Activated CD8-positive, alpha-beta T cell treated with anti-CD3 and anti-CD28 coated beads for 36 hours (primary cell): ENCODE measurements around the gene DYSF. TPM values are rescaled to one million over a fixed set of nuclear protein-coding genes. Genes with fewer than 3 reads are reported as not detected.

Experiments used
- ATAC-seq: fragments of 200-7000 bp; cut with Tn5 transposase; one replicate; pipeline ENCODE4 v1.10.0; 2021; ENCODE audit warnings: mild to moderate bottlenecking, moderate library complexity
- CTCF ChIA-PET: fragments of 350-600 bp; sonication (Branson Sonifier 250); formaldehyde crosslinking; loops from one replicate; lab custom pipeline; 2021; ENCODE audit warnings: antibody characterized with exemption; lab: Charles Lee
- POLR2A ChIA-PET: fragments of 350-600 bp; sonication (Branson Sonifier 250); formaldehyde crosslinking; loops from one replicate; lab custom pipeline; 2021; ENCODE audit warnings: antibody characterized with exemption; lab: Charles Lee
- DNase-seq: peaks from one replicate; pipeline ENCODE4 v3.0.0-alpha.2; 2020
- H3K27ac Mint-ChIP-seq: one replicate; pipeline ENCODE4 v1.8.0; 2021; ENCODE audit warnings: mild to moderate bottlenecking, mixed read lengths
- H3K27me3 Mint-ChIP-seq: one replicate; pipeline ENCODE4 v1.8.0; 2021; ENCODE audit warnings: mixed read lengths
- H3K36me3 Mint-ChIP-seq: one replicate; pipeline ENCODE4 v1.8.0; 2021; ENCODE audit warnings: low read depth, mixed read lengths
- H3K4me1 Mint-ChIP-seq: one replicate; pipeline ENCODE4 v1.8.0; 2021; ENCODE audit warnings: low read depth, mixed read lengths
- H3K4me3 Mint-ChIP-seq: one replicate; pipeline ENCODE4 v1.8.0; 2021; ENCODE audit warnings: mild to moderate bottlenecking, moderate library complexity, mixed read lengths
- H3K9me3 Mint-ChIP-seq: one replicate; pipeline ENCODE4 v1.8.0; 2021; ENCODE audit warnings: mixed read lengths
- CTCF ChIP-seq: fragments of 200-600 bp; IDR thresholded peaks from one replicate; pipeline ENCODE4 v1.8.0; 2022; ENCODE audit warnings: antibody characterized with exemption, mild to moderate bottlenecking
- intact Hi-C: fragments of 100-400 bp; cut with micrococcal nuclease; formaldehyde crosslinking; loops from one replicate; pipeline ENCODE4 v1.10.0; 2022
- total RNA-seq, 2 experiments: library from RNA; stranded (reverse); gene quantifications; one replicate each; pipeline ENCODE4 v1.2.3, GENCODE V29; 2021

DYSF gene
- total RNA-seq, 2 experiments from 2014 or later: 3.5 to 3.8 TPM

- no peak overlapping the region for H3K27ac Mint-ChIP-seq
- TF ChIP-seq CTCF: no peak
Observed at GRCh38 chr2:71419145-71419544, 34.2 kb upstream of the DYSF start.

GRCh38 chr2:71419976-71420375, 33.4 kb upstream of the DYSF start:
- Mint-ChIP-seq H3K9me3 (no peaks in the 10 kb centered on the region), H3K36me3 (peaks cover 15% of the 10 kb centered on the region), H3K4me3 (no peak overlapping the region), H3K27ac (no peak overlapping the region), H3K27me3 (no peaks in the 10 kb centered on the region), H3K4me1 (peaks cover 9% of the 10 kb centered on the region)
- ChIA-PET CTCF (no interaction called here), POLR2A (no interaction called here)
- no peak for TF ChIP-seq CTCF
- no peak for ATAC-seq
- intact Hi-C loops: no loop called here
- no peak for DNase-seq

More at GRCh38 chr2:71419145-71419544, 34.2 kb upstream of the DYSF start:
- no peak for ATAC-seq
- H3K36me3 Mint-ChIP-seq: peaks cover 11% of the 10 kb centered on the region
- CTCF ChIA-PET: no interaction called here
- no peak overlapping the region for H3K4me3 Mint-ChIP-seq
- POLR2A ChIA-PET: no interaction called here
- peaks cover 9% of the 10 kb centered on the region for H3K4me1 Mint-ChIP-seq
- no peak for DNase-seq
- H3K27me3 Mint-ChIP-seq: no peaks in the 10 kb centered on the region
- no peaks in the 10 kb centered on the region for H3K9me3 Mint-ChIP-seq
- intact Hi-C loops: no loop called here

DNA sequence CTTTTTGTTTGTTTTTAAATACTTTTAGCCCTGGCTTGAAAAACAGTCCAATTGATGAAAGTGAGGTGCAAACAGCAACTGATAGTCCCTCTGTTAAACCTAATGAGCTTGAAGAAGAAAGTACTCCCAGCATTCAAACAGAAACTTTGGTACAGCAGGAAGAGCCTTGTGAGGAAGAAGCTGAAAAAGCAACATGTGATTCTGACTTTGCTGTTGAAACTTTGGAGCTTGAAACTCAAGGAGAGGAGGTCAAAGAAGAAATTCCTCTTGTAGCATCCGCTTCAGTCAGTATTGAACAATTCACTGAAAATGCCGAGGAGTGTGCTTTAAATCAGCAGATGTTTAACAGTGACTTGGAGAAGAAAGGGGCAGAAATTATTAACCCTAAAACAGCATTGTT, 30.6 kb upstream of the DYSF start:
- ChIA-PET CTCF (interaction anchor here (0.8 kb wide), 1 partner anchor 17 kb away, joined by 3 read pairs; no protein-coding TSS in a partner anchor), POLR2A (no interaction called here)
- Mint-ChIP-seq H3K4me3 (no peak overlapping the region), H3K27me3 (no peaks in the 10 kb centered on the region), H3K4me1 (peaks cover 4% of the 10 kb centered on the region), H3K27ac (no peak overlapping the region), H3K36me3 (peaks cover 28% of the 10 kb centered on the region), H3K9me3 (no peaks in the 10 kb centered on the region)
- no peak for TF ChIP-seq CTCF
- no peak for ATAC-seq
- no peak for DNase-seq
- intact Hi-C loops: no loop called here

GRCh38 chr2:71423817-71424420, 29.4 kb upstream of the DYSF start:
- Mint-ChIP-seq H3K4me1 (peaks cover 3% of the 10 kb centered on the region), H3K27me3 (no peaks in the 10 kb centered on the region), H3K36me3 (peaks cover 33% of the 10 kb centered on the region), H3K27ac (no peak overlapping the region), H3K9me3 (no peaks in the 10 kb centered on the region), H3K4me3 (no peak overlapping the region)
- CTCF ChIA-PET: no interaction called here
- POLR2A ChIA-PET: no interaction called here
- intact Hi-C loops: no loop called here
- no peak for ATAC-seq
- DNase-seq: no peak
- TF ChIP-seq CTCF: no peak

- no peaks in the 10 kb centered on the region for H3K9me3 Mint-ChIP-seq
- CTCF ChIA-PET: no interaction called here
- no peaks in the 10 kb centered on the region for H3K4me1 Mint-ChIP-seq
- peaks cover 34% of the 10 kb centered on the region for H3K36me3 Mint-ChIP-seq
- POLR2A ChIA-PET: interaction anchor here (1.0 kb wide), 1 partner anchor 17 kb away, joined by 3 read pairs; no protein-coding TSS in a partner anchor
- DNase-seq (no peak), ATAC-seq (no peak)
- TF ChIP-seq CTCF: no peak
- H3K4me3 Mint-ChIP-seq: no peak overlapping the region
- no peak overlapping the region for H3K27ac Mint-ChIP-seq
- H3K27me3 Mint-ChIP-seq: no peaks in the 10 kb centered on the region
- intact Hi-C loops: no loop called here
Observed at GRCh38 chr2:71426721-71427120, 26.6 kb upstream of the DYSF start.
